HS-27A (cell line): Measurements from ENCODE around the gene NFIC.

Experiments used
- DNase-seq: peaks from one replicate; pipeline ENCODE4 v3.0.0-alpha.2; 2012; ENCODE audit warnings: low read depth, missing footprints

NFIC gene

DNA sequence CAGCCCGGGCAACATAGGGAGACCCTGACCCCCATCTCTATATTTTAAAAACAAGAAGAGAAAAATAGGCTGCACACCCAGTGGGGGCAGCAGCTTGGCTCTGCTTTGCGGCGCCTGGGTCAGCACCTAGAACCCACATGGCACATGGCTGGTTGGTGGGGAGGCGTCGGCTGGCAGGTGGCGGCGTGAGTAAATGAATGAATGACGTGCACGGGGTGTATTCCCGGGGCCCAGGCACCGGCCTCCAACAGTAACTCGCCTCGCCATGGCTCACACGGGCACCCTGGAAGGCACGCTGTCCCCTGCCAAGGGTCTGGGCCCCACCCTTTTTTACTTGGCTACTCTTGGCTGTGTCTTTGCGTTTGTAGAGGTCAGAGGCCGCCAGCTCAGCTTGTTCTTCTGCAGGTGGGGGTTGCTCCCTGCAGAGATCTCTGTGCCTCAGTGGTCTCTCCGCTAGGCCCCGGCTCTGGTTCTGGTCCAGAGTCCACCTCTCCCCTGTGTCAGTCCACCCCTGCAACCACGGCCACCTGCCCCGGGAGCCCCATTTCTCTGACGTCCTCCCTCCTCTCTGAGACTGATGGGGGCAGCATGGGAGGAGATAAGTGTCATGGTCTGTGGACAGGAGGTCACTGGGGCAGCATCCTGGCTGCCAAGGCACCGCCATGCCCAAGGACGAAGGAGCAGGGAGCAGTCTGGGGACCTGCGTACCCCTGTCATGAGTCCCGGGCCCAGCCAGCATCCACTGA lies 145.3 kb downstream of the NFIC start:
- DNase-seq: no peak

DNA sequence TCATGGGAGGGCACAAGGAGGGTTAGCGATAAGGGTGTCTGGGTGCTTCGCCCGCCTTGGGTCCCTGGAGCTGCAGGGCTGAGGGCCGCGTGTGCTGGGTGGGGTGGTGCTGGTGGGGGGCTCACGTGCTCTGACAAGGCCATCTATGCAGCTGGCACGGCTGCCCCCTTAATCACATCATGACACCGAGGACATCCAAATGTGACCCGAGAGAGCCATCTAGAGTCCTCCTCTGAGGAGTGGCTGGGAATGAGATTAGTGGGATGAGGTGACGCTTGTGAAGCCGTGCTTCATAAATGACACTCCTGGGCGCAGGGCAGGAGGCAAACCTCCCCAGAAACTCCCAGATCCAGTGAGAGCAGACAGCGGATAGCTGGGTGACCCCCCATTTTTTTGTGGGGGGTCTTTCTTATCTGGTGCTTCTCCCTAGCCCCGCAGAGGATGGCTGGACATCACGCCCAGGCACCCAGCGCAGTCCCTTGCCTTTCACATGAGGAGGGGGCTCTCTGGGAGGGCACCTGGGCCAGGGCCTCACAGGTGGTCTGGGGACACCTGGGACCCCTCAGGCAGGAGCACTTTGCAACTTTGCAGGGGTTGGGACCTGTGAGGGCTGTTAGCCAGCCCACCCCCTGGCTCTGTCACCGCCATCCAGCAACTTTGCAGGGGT lies 146.3 kb downstream of the NFIC start:
- DNase-seq: no peak

DNA sequence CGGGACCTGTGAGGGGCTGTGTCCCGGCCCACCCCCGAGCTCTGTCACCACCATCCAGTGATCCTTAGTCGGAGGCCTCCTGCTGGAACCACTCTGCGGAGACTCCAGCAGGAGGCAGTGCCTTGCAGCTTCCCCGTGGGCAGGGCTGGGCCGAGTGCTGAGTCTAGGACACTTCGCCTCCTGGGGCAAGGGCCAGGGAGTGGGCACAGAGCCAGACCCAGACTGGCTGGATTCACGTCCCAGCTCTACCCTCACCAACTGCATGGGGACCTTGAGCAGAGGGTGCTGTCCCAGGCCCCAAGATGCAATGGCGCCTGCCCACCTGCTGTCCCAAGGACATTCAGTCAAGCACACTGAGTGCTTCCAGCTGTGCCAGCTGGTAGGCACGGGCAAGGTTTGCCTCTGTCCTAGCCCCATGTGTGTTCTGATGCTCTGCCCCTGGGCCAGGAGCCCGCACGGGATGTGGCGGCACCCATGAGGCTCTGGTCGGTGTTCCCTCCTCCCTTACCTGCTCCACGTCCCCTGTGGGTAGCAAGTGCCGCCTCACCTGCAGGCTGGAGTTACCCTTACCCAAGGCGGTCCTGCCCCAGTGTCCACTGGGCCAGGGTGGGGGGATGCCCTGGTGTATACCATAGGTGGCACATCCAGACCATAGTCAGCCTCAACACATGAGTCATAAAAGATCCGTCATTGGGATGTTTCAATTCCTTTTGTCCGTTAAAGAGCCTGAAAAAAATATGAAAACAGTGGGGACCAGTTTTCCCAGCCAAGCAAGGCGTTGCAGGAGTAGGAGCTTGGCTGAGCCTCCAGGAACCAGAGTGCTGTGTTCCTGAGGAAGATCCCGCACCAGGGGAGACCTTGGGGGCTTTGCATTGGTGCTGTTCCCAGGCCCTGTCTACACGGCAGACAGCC lies 147.1 kb downstream of the NFIC start:
- DNase-seq: no peak

DNA sequence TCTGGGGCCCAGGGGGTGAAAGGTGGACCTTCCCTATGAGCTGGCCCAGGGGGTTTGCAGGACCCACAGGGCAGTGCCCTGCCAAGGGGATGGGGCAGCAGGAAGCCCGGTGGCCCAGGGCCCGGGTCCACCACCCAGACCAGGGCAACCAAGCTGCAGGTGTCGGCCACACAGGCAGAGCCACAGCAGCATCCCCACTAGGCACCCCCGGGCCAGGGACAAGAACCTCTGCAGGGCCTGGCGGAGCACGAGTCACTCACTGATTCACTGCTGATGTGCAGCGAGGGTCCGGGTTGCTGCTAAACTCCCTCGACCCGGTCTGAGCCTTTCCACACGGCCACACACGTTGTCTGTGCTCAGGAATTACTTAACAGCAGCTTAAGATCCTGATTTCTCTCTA lies 148.5 kb downstream of the NFIC start:
- no peak for DNase-seq

DNA sequence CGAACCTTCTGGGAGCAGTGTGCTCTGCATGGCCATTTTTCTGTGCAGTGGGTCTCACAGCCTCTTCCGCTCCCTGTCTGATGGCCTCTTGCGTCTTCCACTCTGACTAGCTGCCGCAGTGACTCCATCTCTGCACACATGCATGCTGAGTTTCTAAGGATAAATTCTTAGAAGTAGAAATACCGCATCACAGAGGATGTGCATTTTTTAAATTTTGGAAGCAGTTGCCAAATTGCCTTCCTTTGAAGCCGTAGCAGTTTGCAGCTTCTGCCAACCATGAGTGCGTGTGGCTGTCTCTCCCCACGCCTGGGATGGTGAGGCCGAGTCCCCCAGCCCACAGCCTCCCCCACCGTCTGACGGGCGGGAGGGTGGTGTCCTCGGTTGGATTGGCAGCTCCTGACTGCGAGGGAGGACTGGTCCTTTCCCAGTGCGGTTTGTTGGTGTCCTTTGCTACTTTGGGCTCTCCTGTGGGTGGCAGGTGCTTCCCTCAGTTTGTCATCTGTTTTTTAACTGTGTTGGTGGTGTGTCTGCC lies 149.6 kb downstream of the NFIC start:
- DNase-seq: no peak

DNA sequence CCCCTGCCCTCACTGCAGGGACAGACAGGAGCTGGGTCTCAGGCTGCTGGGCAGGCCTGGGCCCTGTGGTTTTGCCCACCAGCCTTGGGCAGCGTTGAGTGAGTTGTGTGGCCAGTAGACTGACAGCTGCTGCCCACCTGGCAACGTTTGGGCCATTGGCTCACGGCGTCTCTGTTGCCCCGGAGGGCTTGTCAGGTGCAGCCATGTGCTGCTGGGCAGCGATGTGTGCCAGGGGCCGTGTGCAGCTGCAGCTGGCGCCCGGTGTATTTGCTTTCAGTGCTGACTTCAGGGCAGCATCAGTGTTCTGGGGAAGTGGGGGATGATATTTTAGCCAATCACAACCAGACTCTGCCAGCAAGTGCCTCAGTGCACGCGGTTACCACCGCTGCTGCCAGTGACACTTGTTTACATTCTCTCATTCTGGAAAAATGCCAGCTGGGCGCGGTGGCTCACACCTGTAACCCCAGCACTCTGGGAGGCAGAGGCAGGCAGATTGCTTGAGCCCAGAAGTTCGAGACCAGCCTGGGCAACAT lies 150.4 kb downstream of the NFIC start:
- DNase-seq: no peak

DNA sequence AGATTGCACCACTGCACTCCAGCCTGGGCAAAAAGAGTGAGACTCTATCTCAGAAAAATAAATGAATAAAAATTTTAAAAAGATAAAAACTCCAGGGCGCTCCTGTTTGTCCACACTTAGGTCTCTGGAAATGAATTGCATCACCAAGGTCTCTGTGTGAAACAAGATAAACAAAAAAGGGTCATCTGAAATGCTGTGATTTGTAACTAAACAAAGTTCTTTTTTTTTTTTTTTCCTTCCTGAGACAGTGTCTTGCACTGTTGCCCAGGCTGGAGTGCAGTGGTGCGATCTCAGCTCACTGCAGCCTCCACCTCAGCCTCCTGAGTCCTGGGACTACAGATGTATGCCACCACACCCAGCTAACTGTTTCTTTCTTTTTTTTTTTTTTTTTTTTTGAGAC lies 151.3 kb downstream of the NFIC start:
- no peak for DNase-seq

DNA sequence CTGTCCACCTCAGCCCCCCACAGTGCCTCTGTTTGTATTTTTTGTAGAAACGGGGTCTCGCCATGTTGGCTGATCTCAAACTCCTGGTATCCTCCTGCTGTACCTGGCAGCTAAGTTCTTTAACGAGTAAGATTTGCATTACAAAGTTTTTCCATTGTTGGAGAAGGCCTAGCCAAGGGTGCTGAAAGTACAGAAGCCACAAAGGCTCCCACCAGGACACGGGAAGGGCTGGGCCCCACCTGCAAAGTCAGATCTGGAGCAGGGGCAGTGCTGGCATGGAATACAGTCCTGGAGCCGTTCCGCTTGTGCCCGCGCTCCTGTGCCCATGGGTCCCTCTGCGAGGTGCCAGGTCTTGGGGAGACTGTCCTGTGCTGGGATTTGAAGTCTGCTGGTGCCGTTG lies 151.9 kb downstream of the NFIC start:
- no peak for DNase-seq

DNA sequence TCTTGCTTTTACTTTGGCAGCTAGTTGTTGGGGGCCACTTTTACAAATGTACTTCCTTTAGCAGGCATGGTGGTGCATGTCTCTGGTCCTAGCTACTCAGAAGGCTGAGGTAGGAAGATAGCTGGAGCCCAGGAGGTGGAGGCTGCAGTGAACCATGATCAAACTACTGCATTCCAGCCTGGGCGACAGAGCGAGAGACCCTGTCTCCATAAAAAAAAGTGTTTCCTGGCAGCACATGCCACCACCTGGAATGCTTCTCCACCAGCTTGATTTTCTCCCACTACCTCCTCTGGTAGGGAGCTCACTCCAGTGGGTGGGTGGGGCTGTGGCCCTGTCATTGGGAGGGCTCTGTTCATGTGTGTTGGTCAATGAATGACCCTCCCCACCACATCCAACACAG lies 152.3 kb downstream of the NFIC start:
- DNase-seq: no peak
